Measurements from ENCODE around the gene EIF2S1. TPM values are rescaled to one million over a fixed set of nuclear protein-coding genes. Genes with fewer than 3 reads are reported as not detected.

EIF2S1 gene
- total RNA-seq, 4 donors from 2014 or later = 73.2 to 178 (median 114) TPM

DNA sequence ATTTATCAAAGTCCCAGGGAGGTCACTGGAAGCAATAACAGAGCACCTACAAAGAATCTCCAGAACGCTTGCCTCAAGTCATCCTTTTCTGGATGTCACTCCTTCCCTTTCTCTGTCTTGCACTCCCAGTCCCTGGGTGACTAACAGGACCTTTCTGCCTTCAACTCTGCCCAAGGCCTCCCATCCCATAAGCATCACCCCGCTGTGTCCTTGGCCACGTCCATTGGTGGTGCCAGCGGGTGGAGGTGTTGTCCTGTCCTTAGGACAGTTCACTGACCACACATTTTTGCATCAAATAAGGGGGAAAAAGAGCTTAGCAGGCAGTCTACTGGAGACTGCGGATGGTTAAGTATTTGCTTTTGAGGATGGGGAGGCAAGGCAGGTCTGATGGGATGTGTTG lies 75.5 kb downstream of the EIF2S1 start:
- peaks cover 0 to 10% (median 5%) of the 10 kb centered on the region in 4 donors for H3K4me1 ChIP-seq
- H3K4me3 ChIP-seq = no peak overlapping the region
- no peak overlapping the region for H3K27ac ChIP-seq (replicated peaks in 1 of 4)
- TF ChIP-seq EP300 (IDR thresholded peaks at IDR 0.05) (no peak), POLR2A (IDR thresholded peaks at IDR 0.05; ENCODE audit: low read depth) (no peak), POLR2AphosphoS5 (IDR thresholded peaks at IDR 0.05) (no peak)
- TF ChIP-seq, protein P1, sequence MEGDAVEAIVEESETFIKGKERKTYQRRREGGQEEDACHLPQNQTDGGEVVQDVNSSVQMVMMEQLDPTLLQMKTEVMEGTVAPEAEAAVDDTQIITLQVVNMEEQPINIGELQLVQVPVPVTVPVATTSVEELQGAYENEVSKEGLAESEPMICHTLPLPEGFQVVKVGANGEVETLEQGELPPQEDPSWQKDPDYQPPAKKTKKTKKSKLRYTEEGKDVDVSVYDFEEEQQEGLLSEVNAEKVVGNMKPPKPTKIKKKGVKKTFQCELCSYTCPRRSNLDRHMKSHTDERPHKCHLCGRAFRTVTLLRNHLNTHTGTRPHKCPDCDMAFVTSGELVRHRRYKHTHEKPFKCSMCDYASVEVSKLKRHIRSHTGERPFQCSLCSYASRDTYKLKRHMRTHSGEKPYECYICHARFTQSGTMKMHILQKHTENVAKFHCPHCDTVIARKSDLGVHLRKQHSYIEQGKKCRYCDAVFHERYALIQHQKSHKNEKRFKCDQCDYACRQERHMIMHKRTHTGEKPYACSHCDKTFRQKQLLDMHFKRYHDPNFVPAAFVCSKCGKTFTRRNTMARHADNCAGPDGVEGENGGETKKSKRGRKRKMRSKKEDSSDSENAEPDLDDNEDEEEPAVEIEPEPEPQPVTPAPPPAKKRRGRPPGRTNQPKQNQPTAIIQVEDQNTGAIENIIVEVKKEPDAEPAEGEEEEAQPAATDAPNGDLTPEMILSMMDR (IDR thresholded peaks at IDR 0.05) = no peak
- no peaks in the 10 kb centered on the region for H3K27me3 ChIP-seq
- H3K9me3 ChIP-seq = no peaks in the 10 kb centered on the region
- intact Hi-C loops (cut with DNase I) = no loop called here
- WGBS = 86% methylated on average over 5 of the region's 5 CpGs
- no peak for DNase-seq (ENCODE audit: extremely low spot score)
- H3K36me3 ChIP-seq = no peaks in the 10 kb centered on the region

Small RNA genes lying within 50 kb of the gene (small RNA-seq; reads per million reads assigned to genes)
- gene RF00019 = 0 reads per million in 3 donors

Other genes starting within 250 kb of the EIF2S1 start
- not detected for gene GARIN2, start 170.9 kb upstream of the EIF2S1 start, total RNA-seq
- gene PALS1, start 118.9 kb upstream of the EIF2S1 start, total RNA-seq = 10 to 100 TPM; 17.6 to 25.4 (median 19.6) TPM
- 100 to 1,000 TPM in 1 of 4 donors, 10 to 100 TPM in 3; 69.3 to 117 (median 98.4) TPM for gene ATP6V1D, start 524 bp upstream of the EIF2S1 start, total RNA-seq
- under 1 TPM in 3 of 4 donors, not detected in 1; 0.40 to 0.66 (median 0.65) TPM for gene PLEK2, start 51.8 kb downstream of the EIF2S1 start, total RNA-seq
- gene TMEM229B, start 128.4 kb downstream of the EIF2S1 start, total RNA-seq = 1 to 10 TPM; 2.0 to 4.2 (median 3.4) TPM
- gene PLEKHH1, start 173.0 kb downstream of the EIF2S1 start, total RNA-seq = 1 to 10 TPM; 1.7 to 3.8 (median 2.4) TPM
- 10 to 100 TPM; 21.6 to 26.4 (median 23.0) TPM for gene PIGH, start 239.9 kb downstream of the EIF2S1 start, total RNA-seq

All from esophagus muscularis mucosa (tissue), 4 donors.